ENCODE data around the gene RNASET2.
"Not testable (repeated sequence)": the region's sequence is repeated elsewhere in the genome, so short reads cannot be mapped to it uniquely, and the experiment has no call there.

RNASET2 gene

DNA sequence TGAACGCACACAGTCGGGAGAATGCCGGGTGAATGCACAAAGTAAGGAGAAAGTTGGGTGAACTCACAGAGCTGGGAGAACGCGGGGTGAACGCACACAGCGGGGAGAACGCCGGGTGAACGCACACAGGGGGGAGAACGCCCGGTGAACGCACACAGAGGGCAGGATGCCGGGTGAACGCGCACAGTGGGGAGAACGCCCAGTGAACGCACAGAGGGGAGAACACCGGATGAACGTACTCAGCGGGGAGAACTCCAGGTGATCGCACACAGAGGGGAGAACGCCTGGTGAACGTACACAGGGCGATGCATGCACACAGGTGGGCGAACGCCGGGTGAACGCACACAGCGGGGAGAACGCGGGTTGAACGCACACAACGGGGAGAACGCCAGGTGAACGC, 57.4 kb downstream of the RNASET2 start:
- Histone ChIP-seq H3K27me3 (ENCODE audit: insufficient read depth, poor library complexity, severe bottlenecking) (no peaks in the 10 kb centered on the region), H3K27ac (replicated peaks) (no peak overlapping the region), H3K4me3 (replicated peaks; ENCODE audit: insufficient read depth, low read length) (no peak overlapping the region)
- TF ChIP-seq SPI1 (IDR thresholded peaks at IDR 0.05; ENCODE audit: borderline replicate concordance, low read depth): no peak
- TF ChIP-seq, protein P1, sequence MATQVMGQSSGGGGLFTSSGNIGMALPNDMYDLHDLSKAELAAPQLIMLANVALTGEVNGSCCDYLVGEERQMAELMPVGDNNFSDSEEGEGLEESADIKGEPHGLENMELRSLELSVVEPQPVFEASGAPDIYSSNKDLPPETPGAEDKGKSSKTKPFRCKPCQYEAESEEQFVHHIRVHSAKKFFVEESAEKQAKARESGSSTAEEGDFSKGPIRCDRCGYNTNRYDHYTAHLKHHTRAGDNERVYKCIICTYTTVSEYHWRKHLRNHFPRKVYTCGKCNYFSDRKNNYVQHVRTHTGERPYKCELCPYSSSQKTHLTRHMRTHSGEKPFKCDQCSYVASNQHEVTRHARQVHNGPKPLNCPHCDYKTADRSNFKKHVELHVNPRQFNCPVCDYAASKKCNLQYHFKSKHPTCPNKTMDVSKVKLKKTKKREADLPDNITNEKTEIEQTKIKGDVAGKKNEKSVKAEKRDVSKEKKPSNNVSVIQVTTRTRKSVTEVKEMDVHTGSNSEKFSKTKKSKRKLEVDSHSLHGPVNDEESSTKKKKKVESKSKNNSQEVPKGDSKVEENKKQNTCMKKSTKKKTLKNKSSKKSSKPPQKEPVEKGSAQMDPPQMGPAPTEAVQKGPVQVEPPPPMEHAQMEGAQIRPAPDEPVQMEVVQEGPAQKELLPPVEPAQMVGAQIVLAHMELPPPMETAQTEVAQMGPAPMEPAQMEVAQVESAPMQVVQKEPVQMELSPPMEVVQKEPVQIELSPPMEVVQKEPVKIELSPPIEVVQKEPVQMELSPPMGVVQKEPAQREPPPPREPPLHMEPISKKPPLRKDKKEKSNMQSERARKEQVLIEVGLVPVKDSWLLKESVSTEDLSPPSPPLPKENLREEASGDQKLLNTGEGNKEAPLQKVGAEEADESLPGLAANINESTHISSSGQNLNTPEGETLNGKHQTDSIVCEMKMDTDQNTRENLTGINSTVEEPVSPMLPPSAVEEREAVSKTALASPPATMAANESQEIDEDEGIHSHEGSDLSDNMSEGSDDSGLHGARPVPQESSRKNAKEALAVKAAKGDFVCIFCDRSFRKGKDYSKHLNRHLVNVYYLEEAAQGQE (IDR thresholded peaks at IDR 0.05; ENCODE audit: insufficient replicate concordance, low read depth): no peak
- no peak for DNase-seq (ENCODE audit: low read depth in 1 of 2, low spot score in 1 of 2)

DNA sequence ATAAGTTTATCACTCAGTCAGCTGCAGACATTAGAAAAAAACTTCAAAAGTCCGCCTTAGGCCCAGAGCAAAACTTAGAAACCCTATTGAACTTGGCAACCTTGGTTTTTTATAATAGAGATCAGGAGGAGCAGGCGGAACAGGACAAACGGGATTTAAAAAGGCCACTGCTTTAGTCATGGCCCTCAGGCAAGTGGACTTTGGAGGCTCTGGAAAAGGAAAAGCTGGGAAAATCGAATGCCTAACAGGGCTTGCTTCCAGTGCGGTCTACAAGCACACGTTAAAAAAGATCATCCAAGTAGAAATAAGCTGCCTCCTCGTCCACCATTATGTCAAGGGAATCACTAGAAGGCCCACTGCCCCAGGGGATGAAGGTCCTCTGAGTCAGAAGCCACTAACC, 61.7 kb downstream of the RNASET2 start:
- not testable (repeated sequence) for H3K4me3 ChIP-seq (replicated peaks; ENCODE audit: insufficient read depth, low read length); H3K27me3 ChIP-seq (ENCODE audit: insufficient read depth, poor library complexity, severe bottlenecking); H3K27ac ChIP-seq (replicated peaks); DNase-seq (ENCODE audit: low read depth in 1 of 2, low spot score in 1 of 2)

DNA sequence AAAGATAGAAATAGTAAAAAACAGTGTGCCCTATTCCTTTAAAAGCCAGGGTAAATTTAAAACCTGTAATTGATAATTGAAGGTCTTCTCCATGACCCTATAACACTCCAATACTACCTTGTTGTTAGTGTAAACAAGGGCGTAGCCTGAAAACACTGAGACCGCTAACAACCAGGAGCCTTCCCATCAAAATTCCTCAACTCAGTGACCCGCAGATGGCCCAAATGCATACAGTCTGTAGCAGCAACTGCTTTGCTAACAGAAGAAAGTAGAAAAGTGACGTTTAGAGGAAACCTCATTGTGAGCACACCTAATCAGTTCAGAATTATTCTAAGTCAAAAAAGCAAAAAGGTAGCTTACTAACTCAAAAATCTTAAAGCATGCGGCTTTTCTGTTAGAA, 63.9 kb downstream of the RNASET2 start:
- H3K27ac ChIP-seq (replicated peaks); H3K27me3 ChIP-seq (ENCODE audit: insufficient read depth, poor library complexity, severe bottlenecking); DNase-seq (ENCODE audit: low read depth in 1 of 2, low spot score in 1 of 2); H3K4me3 ChIP-seq (replicated peaks; ENCODE audit: insufficient read depth, low read length): not testable (repeated sequence)

DNA sequence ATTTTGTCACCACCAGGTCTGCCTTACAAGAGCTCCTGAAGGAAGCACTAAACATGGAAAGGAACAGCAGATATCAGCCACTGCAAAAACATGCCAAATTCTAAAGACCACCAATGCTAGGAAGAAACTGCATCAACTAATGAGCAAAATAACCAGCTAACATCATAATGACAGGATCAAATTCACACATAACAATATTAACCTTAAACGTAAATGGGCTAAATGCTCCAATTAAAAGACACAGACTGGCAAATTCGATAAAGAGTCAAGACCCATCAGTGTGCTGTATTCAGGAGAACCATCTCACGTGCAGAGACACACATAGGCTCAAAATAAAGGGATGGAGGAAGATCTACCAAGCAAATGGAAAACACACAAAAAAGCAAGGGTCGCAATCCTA, 69.6 kb downstream of the RNASET2 start:
- DNase-seq (ENCODE audit: low read depth in 1 of 2, low spot score in 1 of 2); H3K27me3 ChIP-seq (ENCODE audit: insufficient read depth, poor library complexity, severe bottlenecking); H3K4me3 ChIP-seq (replicated peaks; ENCODE audit: insufficient read depth, low read length); H3K27ac ChIP-seq (replicated peaks): not testable (repeated sequence)

DNA sequence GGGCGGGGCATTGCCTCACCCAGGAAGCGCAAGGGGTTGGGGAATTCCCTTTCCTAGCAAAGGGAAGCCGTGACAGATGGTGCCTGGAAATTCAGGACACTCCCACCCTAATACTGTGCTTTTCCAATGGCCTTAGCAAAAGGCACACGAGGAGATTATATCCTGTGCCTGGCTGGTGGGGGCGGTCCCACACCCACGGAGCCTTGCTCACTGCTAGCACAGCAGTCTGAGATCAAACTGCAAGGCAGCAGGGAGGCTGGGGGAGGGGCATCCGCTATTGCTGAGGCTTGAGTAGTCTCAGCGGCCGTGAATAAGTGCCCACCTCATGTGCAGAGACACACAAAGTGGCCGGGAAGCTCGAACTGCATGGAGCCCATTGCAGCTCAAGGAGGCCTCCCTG, 71.4 kb downstream of the RNASET2 start:
- H3K27me3 ChIP-seq (ENCODE audit: insufficient read depth, poor library complexity, severe bottlenecking); H3K4me3 ChIP-seq (replicated peaks; ENCODE audit: insufficient read depth, low read length): not testable (repeated sequence)

DNA sequence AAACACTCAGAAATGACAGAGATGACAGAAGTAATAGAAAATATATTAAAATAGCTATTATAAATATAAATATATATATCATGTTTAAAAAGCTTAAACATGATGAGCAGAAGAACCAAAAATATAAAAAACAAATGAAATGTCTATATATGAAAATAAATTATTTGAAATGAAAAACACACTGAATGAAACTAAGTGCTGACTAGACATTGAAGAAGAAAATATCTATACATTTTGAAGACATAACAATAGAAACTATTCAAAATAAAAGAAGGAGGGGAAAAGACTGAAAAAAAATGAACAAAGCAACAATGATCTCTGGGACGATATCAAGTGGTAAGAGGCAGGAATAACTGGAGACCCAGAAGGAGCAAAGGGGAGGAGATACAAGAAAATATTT, 76.8 kb downstream of the RNASET2 start:
- TF ChIP-seq, protein P1 (IDR thresholded peaks at IDR 0.05; ENCODE audit: insufficient replicate concordance, low read depth): no peak
- TF ChIP-seq POLR2AphosphoS5 (IDR thresholded peaks at IDR 0.05; ENCODE audit: low read depth) (no peak), GABPA (IDR thresholded peaks at IDR 0.05; ENCODE audit: low read depth) (no peak), SPI1 (IDR thresholded peaks at IDR 0.05; ENCODE audit: borderline replicate concordance, low read depth) (no peak), CTCF (IDR thresholded peaks at IDR 0.05; ENCODE audit: insufficient read depth, low read length) (no peak)
- Histone ChIP-seq H3K4me3 (replicated peaks; ENCODE audit: insufficient read depth, low read length) (no peak overlapping the region), H3K27ac (replicated peaks) (no peak overlapping the region), H3K27me3 (ENCODE audit: insufficient read depth, poor library complexity, severe bottlenecking) (no peaks in the 10 kb centered on the region)
- no peak for DNase-seq (ENCODE audit: low read depth in 1 of 2, low spot score in 1 of 2)

More for the DNA sequence above, 71.4 kb downstream of the RNASET2 start:
- not testable (repeated sequence) for H3K27ac ChIP-seq (replicated peaks); DNase-seq (ENCODE audit: low read depth in 1 of 2, low spot score in 1 of 2)

Small RNA genes lying within 50 kb of the gene (microRNA-seq; reads per million reads assigned to microRNA genes)
- gene MIR3939: 11.5 reads per million, percentile 35 among the genes with 10 or more reads in this experiment

Measured in HL-60 (cell line).